CD4-positive, alpha-beta T cell treated with Interleukin-21 for 1 hour (primary cell): ENCODE results near the gene PLEKHM3.

ENCODE experiments used
- DNase-seq: peaks from one replicate; pipeline ENCODE4 v3.0.0-alpha.2; 2020

Gene PLEKHM3

DNA sequence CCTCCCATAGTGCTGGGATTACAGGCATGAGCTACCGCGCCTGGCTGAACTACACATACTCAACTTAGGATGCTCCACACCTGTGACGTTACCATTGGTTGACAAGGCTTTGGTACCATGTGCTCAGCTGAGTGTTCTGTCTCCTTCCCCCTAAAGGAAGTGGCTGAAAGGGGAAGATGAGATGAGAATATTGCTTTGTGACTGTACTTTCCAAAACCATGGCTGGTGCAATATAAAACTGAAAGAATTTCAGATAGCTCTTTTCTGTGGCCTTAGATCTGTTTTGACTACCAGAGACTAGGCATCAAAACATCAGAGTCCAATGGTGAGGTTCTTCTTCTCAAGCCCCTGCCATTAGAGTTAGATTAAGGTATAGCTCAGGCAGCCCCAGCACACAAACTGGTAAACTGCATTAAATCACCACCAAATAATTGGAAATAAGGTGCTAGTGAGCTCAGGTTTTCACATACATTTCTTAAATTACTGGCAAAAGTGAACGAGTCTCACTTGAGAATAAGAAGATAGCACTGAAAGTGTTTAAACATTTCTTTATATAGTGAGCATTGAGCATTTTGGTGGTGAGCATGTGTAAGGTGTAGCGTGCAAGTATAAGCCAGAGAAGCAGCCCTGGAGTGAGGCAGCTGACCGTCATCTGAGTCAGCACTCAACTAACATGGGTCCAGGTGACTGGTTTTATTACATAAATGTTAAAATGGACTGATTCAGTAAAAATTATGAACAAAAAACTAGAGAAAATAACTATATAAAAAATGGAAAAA is 142.1 kb downstream of the PLEKHM3 start:
- no peak for DNase-seq

DNA sequence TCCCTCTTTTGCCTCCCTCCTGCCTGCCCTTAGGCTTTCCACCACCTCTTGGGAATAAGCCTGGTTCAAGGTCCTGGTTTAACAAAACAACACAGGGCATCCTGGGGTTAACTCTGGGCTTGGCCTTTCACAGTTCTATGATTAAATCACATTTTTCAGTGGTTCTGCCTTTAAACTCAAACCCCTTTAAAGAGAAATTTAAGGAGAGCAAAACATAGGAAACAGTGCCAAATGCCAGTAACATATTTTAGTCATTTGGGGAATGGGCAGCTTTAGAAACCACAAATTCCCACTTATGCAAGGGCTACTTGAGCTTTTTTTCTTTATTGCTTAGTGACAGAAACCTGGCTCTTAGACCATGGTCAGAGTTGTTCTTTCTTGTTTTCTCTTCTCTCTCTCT is 143.4 kb downstream of the PLEKHM3 start:
- DNase-seq = no peak

- no peak for DNase-seq
Observed at GRCh38 chr2:207879536-207879935, 145.8 kb downstream of the PLEKHM3 start.

GRCh38 chr2:207876842-207877535 is 148.3 kb downstream of the PLEKHM3 start:
- no peak for DNase-seq

GRCh38 chr2:207875473-207876212 is 149.7 kb downstream of the PLEKHM3 start:
- no peak for DNase-seq

- DNase-seq = no peak
Observed at GRCh38 chr2:207873794-207874193, 151.5 kb downstream of the PLEKHM3 start.

GRCh38 chr2:207871911-207872310 is 153.4 kb downstream of the PLEKHM3 start:
- DNase-seq = no peak

DNA sequence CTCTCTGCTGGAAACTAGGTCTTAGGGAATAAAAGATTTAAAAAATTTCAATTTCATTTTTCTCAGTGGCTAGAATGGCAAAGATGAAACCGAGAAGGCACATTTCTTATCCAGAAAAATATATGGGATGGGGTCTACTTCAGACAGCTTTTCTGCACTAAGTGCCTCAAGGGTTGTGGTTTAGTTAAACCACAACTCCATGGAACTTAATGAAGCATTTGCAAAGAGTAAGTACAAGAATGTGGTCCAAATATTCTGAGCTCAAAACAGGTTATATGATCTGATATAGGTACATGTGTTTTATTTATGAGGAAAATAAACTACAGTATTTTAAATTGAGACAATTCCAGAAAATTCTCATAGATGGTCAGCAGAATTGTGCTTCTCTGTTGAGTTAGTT is 153.8 kb downstream of the PLEKHM3 start:
- no peak for DNase-seq

- DNase-seq = no peak
Observed at GRCh38 chr2:207870814-207871213, 154.5 kb downstream of the PLEKHM3 start.

DNA sequence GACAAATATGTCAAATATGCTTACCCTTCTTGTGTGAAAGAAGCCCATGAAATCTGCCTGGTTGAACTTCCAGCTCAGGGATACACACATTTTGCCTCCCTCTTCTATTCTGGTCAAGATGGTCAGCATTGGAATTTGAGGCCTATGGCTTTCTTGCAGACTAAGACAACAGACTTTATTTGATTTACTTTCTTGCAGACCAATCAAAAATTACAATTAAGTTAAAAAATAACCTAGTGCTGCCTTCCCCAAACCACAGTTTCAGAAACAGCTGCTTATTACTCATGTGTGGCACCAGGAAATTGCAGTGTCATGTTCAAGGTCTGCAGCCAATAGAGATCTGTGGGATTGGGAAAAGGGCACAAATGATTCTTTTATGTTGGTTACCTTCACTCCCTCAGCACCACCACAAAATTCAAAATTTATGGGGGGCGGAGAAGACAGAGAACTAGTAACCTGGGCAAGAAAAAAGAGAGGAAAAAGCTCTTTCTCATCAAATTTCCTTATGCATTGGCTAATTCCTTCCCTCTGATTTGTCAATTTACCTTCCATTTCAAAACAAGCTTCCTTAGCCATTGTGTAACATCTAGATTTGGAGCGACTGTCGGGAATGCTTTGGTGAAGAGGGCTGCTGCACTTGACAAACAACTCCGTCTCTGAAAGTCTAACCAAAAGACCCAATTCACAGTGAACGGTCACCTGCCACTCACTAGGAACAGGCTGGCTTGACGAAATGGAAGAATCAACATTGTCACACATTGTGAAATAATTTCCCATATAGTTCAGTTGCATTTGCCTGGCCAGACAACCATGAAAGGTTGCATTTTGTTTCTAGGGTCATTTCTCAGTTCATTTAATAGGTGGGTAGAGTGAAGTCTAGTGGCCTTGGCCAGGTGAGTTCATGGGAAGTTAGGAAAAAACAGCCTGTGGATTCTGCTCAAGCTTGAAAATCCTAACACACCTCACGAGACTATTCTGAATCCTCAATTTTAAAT is 155.2 kb downstream of the PLEKHM3 start:
- no peak for DNase-seq

DNA sequence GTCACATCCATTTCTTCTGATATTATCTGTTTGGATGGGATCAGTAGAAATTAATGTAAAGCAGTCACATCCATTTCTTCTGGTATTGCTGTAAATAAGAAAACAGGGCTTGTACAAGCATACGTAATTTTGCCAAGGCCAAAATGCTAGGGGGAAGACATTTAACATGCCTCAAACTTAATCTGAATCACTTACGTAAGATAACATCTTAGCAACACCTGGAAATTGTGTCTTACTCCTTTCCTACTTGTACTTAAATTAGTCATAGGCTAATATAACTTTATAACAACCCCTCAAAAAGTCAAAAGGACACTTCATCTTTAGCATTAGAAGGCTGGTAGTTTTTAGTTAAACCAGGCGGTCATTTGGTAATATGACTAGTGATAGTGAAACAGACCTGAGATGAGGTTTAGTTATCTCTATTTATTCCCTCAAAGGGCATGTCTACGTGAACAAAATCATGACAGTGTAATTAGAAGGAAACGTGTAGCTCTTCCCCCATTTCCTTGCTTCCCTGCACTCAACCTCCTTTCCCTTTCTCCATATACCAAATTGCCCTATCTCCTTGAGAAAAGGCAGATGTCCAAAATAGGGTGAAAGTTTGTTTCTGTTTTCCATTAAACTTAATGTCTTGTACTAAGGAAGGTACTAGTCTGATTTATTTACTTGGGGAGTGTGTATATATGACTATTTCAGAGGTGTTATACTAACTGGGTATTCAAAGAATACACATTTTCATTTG is 156.3 kb downstream of the PLEKHM3 start:
- DNase-seq = no peak

GRCh38 chr2:207867905-207868304 is 157.4 kb downstream of the PLEKHM3 start:
- DNase-seq = no peak

- DNase-seq = no peak
Observed at GRCh38 chr2:207867056-207867455, 158.3 kb downstream of the PLEKHM3 start.

DNA sequence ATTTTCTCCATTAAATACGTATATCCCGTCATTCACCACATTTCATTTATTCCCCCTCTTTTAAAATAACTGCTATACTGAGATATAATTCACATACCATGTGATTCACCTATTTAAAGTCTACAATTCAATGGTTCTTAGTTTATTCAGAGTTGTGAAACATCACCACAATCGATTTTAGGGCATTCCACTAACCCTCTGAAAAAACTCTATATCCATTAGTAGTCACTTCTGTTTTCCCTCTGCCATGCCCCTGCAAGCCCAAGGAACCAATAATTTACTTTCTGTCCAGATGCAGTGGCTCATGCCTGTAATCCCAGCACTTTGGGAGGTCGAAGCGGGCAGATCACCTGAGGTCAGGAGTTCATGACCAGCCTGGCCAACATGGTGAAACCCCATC is 160.1 kb downstream of the PLEKHM3 start:
- no peak for DNase-seq

DNA sequence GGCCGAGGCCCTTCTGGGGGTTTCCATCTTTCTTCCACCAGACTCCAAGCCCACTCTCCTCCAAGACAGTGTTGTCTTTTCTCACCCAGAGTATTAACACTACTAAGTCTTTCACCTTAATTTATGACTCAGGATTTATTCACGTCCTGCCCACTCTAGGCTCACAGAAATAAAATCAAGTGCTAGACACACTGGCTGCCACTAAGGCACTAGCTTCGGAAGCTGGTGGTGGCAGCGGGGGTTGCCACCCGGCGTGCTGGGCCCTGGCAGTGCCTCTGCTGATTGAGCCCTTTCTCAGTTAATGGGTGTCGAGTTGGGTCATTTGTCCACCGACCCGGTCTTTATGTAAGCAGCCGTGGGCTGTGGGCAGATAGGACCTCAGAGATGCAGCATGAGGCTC is 162.0 kb downstream of the PLEKHM3 start:
- DNase-seq = no peak

DNA sequence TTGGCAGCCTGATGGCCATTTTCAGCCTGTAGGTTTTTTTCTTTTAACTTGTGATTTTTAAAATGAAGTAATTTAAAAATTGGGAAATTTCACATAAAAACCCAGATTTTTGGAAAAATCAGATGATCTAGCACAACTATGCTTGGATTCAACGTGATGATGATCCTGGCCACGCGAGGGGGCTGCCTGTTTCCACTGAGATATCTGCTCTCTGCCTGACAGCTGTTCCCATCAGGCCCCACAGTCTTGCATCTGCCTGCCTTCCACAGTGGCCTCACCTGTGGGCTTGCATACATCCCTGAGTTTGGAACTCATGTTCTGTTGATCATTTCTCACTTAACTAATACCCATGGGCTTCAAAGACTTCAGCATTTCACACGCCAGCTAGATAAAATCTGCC is 163.5 kb downstream of the PLEKHM3 start:
- DNase-seq = no peak

GRCh38 chr2:207860685-207861084 is 164.6 kb downstream of the PLEKHM3 start:
- no peak for DNase-seq

GRCh38 chr2:207855591-207855990 is 169.7 kb downstream of the PLEKHM3 start:
- no peak for DNase-seq

DNA sequence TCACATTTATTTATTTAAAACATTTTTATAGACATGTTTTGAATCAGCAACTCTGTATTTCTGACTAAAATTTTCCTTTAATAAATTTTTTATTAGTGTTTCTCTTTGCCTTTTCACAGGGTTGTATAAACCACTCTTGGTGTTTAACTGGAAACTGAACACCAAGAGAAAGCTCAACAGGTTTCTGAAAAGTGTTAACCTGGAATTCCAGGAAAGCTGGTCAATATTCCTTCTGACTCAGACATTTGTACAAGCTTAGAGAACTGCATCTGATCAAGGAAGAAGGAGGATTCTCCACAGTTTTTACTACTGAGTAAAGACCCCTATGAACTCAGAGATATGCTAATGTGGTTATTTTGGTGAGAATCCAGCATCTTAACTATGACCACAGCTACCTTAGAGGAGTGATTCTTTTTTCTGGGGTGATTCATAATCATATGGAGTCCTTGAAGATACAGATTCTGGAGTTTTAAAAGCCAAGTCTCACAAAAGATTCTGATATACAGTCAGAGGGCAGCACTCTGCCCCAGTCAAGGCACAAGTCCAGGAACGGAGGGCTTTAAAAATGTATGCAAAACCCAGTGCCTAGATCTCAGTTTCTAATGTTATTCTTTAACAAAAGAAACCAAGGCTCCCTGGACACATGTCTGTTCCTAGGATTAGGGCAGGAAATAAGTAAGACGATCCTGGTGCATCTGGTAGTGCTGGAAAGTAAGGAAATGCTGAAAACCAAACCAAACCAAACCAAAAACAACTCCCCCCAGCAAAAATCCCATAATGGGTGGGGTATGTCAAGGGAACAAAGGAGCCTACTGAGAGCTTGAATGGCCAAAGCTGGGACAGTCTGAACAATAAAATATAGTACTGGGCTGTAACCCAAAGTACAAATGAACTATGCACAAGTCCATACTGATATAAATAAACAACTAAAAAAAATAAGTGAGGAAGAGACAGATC is 170.6 kb downstream of the PLEKHM3 start:
- DNase-seq = no peak

GRCh38 chr2:207852791-207853190 is 172.5 kb downstream of the PLEKHM3 start:
- DNase-seq = no peak

DNA sequence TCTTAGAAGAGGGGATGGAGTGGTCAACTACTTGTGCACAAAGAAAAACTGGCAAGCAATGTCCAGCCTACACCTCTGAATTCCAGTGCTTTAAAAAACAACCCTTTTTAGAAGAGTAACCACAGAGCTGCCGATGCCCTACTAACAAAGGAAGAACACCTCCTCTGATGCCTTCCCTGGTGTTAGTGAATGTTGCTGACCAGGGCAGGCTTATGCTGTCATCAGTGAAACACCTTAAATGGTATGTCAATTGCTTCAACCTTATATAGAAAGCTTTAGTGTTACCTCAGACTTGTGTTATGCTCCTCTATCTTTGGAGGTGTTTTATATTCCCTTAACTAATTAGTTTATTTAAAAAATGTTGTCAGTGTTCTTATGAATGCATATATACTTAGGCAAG is 175.9 kb downstream of the PLEKHM3 start:
- DNase-seq = no peak
